Endothelial cell of umbilical vein (primary cell): ENCODE results near the gene FAM161B.

Experiments
- CTCF ChIP-seq, 2 donors: IDR thresholded peaks; 1 replicate in 1 of 2; 2 replicates in 1 of 2; pipeline ENCODE4 v1.5.1; 2011; ENCODE audit warnings: low read length in 2 of 2, mild to moderate bottlenecking in 2 of 2, moderate library complexity in 2 of 2, control low read depth in 1 of 2, inconsistent platforms in 1 of 2, low read depth in 1 of 2; ENCODE audit not compliant: insufficient read depth in 1 of 2; ENCODE audit errors: extremely low read depth in 1 of 2
- EZH2 ChIP-seq: IDR thresholded peaks from 2 replicates; pipeline ENCODE4 v1.6.1; 2012; ENCODE audit warnings: borderline replicate concordance, low read depth, mild to moderate bottlenecking, moderate library complexity, low read length, inconsistent platforms; ENCODE audit not compliant: severe bottlenecking
- FOS ChIP-seq: IDR thresholded peaks from 2 replicates; pipeline ENCODE4 v1.6.1; 2011; ENCODE audit warnings: mild to moderate bottlenecking, low read length, moderate library complexity, borderline replicate concordance; ENCODE audit not compliant: insufficient read depth
- MAX ChIP-seq: IDR thresholded peaks from 2 replicates; pipeline ENCODE4 v1.6.1; 2011; ENCODE audit not compliant: insufficient read depth, insufficient read length
- POLR2A ChIP-seq: IDR thresholded peaks from 2 replicates; pipeline ENCODE4 v1.6.1; 2012; ENCODE audit warnings: low read depth, mild to moderate bottlenecking, control low read depth, low read length
- POLR2AphosphoS5 ChIP-seq: IDR thresholded peaks from 2 replicates; pipeline ENCODE4 v1.6.1; 2012; ENCODE audit warnings: low read depth, mild to moderate bottlenecking, control low read depth, low read length, moderate library complexity; ENCODE audit not compliant: insufficient read depth

GRCh38 chr14:73945159-73945670 is 4.7 kb downstream of the FAM161B start:
- TF ChIP-seq POLR2A (no peak), CTCF (IDR thresholded peaks at IDR 0.05; ENCODE audit: extremely low read depth in 1 of 2, insufficient read depth in 1 of 2, low read depth in 1 of 2, low read length in 2 of 2) (no peak), MAX (no peak), EZH2 (no peak), FOS (no peak), POLR2AphosphoS5 (no peak)
